ENCODE results near the gene ENG. TPM values are rescaled to one million over a fixed set of nuclear protein-coding genes. Genes with fewer than 3 reads are reported as not detected.

Gene ENG
- total RNA-seq, 1 donor, result 60.8 TPM

DNA sequence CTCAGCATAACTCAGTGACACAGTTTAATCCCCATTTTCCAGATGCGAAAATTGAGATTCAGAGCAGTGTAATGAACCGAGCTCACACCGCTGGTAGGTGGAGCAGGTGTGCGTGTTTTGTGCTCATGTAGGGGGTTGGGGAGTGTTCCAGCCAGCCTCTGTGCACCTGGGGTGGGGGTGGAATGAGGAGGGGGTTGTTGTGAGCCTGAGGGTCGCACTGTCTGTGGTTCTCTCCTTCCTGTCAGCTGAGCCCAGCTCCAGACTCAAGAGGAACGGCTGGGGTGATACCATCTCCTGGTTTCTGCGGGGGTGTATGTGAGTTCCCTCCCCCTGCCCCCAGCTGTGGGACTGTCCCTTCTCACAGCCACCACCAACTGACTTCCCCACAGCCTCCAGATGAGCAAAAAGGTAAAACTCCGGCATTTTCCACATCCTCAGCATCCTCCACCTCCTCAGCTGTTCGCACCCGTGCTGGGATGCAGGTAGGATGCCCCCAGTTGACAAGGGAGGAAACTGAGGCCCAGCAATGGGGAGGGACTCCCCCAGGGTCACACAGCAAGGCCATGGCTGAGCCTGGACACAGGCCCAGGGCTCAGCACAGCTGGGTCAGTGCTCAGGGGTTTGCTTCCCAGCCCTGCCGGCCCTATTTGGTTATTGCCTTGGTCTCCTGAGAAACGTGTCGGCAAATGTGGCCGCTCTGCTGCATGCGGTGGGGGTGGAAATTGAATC is 78.1 kb downstream of the ENG start:
- Histone ChIP-seq H3K27me3 (ENCODE audit: insufficient read depth, low read length) (peaks cover 4% of the 10 kb centered on the region), H4K20me1 (ENCODE audit: insufficient read depth, low read length) (no peaks in the 10 kb centered on the region), H2AFZ (ENCODE audit: low read length) (no peak overlapping the region), H3K9me3 (ENCODE audit: low read depth, low read length) (no peaks in the 10 kb centered on the region), H3K4me3 (ENCODE audit: insufficient read depth, low read length) (no peak overlapping the region), H3K4me1 (ENCODE audit: insufficient read depth, low read length) (peaks cover 4% of the 10 kb centered on the region), H3K36me3 (ENCODE audit: insufficient read depth, low read length) (no peaks in the 10 kb centered on the region), H3K4me2 (ENCODE audit: insufficient read depth, low read length) (no peak overlapping the region), H3K27ac (ENCODE audit: low read depth, low read length) (no peak overlapping the region), H3K79me2 (ENCODE audit: insufficient read depth, low read length) (no peaks in the 10 kb centered on the region)
- peak; percentile 52 for DNase-seq (ENCODE audit: insufficient read length, low spot score, missing footprints)
- TF ChIP-seq, protein P1, sequence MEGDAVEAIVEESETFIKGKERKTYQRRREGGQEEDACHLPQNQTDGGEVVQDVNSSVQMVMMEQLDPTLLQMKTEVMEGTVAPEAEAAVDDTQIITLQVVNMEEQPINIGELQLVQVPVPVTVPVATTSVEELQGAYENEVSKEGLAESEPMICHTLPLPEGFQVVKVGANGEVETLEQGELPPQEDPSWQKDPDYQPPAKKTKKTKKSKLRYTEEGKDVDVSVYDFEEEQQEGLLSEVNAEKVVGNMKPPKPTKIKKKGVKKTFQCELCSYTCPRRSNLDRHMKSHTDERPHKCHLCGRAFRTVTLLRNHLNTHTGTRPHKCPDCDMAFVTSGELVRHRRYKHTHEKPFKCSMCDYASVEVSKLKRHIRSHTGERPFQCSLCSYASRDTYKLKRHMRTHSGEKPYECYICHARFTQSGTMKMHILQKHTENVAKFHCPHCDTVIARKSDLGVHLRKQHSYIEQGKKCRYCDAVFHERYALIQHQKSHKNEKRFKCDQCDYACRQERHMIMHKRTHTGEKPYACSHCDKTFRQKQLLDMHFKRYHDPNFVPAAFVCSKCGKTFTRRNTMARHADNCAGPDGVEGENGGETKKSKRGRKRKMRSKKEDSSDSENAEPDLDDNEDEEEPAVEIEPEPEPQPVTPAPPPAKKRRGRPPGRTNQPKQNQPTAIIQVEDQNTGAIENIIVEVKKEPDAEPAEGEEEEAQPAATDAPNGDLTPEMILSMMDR (IDR thresholded peaks at IDR 0.05; ENCODE audit: extremely low read depth, low read depth, low read length), result no peak

DNA sequence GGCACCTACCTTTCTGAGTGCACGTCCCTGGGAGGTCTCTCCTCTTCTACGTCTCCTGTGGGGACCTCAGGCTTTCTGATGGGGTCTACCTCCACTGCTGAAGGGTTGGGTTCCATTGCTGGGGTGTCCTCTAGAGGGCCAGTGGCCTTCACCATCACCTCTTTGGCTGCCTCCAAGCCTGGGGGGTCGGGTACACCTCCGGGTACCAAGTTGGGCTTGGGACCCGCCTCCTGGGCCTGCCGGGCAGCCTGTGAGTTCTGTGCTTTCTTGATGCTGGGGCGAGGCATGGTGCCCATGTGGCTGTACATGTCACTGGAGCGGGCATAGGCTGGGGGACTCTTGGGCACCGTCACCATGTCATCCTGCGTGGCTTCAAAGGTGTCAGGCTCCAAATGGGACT is 80.5 kb downstream of the ENG start:
- Histone ChIP-seq H3K4me2 (ENCODE audit: insufficient read depth, low read length) (no peak overlapping the region), H2AFZ (ENCODE audit: low read length) (no peak overlapping the region), H3K4me1 (ENCODE audit: insufficient read depth, low read length) (peaks cover 11% of the 10 kb centered on the region), H3K79me2 (ENCODE audit: insufficient read depth, low read length) (no peaks in the 10 kb centered on the region), H3K36me3 (ENCODE audit: insufficient read depth, low read length) (no peaks in the 10 kb centered on the region), H3K4me3 (ENCODE audit: insufficient read depth, low read length) (no peak overlapping the region), H3K9me3 (ENCODE audit: low read depth, low read length) (no peaks in the 10 kb centered on the region), H4K20me1 (ENCODE audit: insufficient read depth, low read length) (peaks cover 3% of the 10 kb centered on the region), H3K27me3 (ENCODE audit: insufficient read depth, low read length) (peaks cover 4% of the 10 kb centered on the region), H3K27ac (ENCODE audit: low read depth, low read length) (no peak overlapping the region)
- TF ChIP-seq, protein P1 (IDR thresholded peaks at IDR 0.05; ENCODE audit: extremely low read depth, low read depth, low read length), result no peak
- no peak for DNase-seq (ENCODE audit: insufficient read length, low spot score, missing footprints)

DNA sequence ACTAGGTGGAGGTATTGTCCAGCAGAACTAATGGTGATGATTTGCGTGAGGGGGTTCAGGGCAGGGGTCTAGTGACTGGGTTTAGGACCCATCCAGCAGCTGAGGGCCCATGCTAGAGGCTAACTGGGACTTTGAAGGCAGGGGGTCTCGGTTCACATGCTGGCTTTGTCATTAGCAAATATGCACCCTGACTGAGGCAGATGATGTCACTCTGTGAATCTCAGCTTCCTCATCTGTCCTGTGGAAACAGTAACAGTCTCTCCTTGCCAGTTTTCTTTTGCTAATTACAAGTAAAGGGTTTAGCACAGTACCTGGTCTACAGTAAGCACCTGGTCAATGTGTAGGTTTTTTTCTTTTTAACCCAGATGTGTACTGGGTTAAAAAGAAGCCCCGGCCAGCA is 81.2 kb downstream of the ENG start:
- no peak for DNase-seq (ENCODE audit: insufficient read length, low spot score, missing footprints)
- no peaks in the 10 kb centered on the region for H3K9me3 ChIP-seq (ENCODE audit: low read depth, low read length)
- no peaks in the 10 kb centered on the region for H3K79me2 ChIP-seq (ENCODE audit: insufficient read depth, low read length)
- no peak overlapping the region for H3K27ac ChIP-seq (ENCODE audit: low read depth, low read length)
- H3K4me1 ChIP-seq (ENCODE audit: insufficient read depth, low read length), result peaks cover 11% of the 10 kb centered on the region
- TF ChIP-seq, protein P1 (IDR thresholded peaks at IDR 0.05; ENCODE audit: extremely low read depth, low read depth, low read length), result no peak
- no peak overlapping the region for H2AFZ ChIP-seq (ENCODE audit: low read length)
- H3K4me2 ChIP-seq (ENCODE audit: insufficient read depth, low read length), result no peak overlapping the region
- no peak overlapping the region for H3K4me3 ChIP-seq (ENCODE audit: insufficient read depth, low read length)
- H3K27me3 ChIP-seq (ENCODE audit: insufficient read depth, low read length), result peaks cover 4% of the 10 kb centered on the region
- H4K20me1 ChIP-seq (ENCODE audit: insufficient read depth, low read length), result peaks cover 3% of the 10 kb centered on the region
- no peaks in the 10 kb centered on the region for H3K36me3 ChIP-seq (ENCODE audit: insufficient read depth, low read length)

DNA sequence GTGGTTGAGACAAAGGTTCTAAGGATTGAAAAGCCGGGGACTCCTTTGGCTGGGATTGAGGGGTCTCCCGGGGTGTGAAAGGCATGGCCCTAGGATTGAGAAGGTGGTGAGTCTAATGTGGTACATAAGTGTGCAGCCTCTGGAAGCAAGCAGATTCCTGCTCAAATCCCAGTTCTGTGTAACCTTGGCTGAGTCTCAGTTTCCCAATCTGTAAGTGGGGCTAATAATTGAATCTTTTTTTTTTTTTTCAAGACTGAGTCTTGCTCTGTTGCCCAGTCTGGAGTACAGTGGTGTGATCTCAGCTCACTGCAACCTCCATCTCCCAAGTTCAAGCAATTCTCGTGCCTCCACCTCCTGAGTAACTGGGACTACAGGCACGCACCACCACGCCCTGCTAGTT is 81.9 kb downstream of the ENG start:
- H3K4me3 ChIP-seq (ENCODE audit: insufficient read depth, low read length), result no peak overlapping the region
- TF ChIP-seq, protein P1 (IDR thresholded peaks at IDR 0.05; ENCODE audit: extremely low read depth, low read depth, low read length), result no peak

More for the DNA sequence above, 81.9 kb downstream of the ENG start:
- Histone ChIP-seq H4K20me1 (ENCODE audit: insufficient read depth, low read length) (peaks cover 3% of the 10 kb centered on the region), H3K36me3 (ENCODE audit: insufficient read depth, low read length) (no peaks in the 10 kb centered on the region), H3K27ac (ENCODE audit: low read depth, low read length) (no peak overlapping the region), H3K4me2 (ENCODE audit: insufficient read depth, low read length) (no peak overlapping the region), H3K4me1 (ENCODE audit: insufficient read depth, low read length) (peaks cover 11% of the 10 kb centered on the region), H3K9me3 (ENCODE audit: low read depth, low read length) (no peaks in the 10 kb centered on the region), H2AFZ (ENCODE audit: low read length) (no peak overlapping the region), H3K79me2 (ENCODE audit: insufficient read depth, low read length) (no peaks in the 10 kb centered on the region), H3K27me3 (ENCODE audit: insufficient read depth, low read length) (peaks cover 4% of the 10 kb centered on the region)
- DNase-seq (ENCODE audit: insufficient read length, low spot score, missing footprints), result no peak
